Loucy (cell line): ENCODE results near the gene LDHB.

Experiments
- CTCF ChIP-seq: fragments of 200-600 bp; sonication (generic); conservative IDR thresholded peaks from 2 replicates; pipeline ENCODE4 v1.5.1; 2014; ENCODE audit warnings: mild to moderate bottlenecking, antibody characterized with exemption, low read length
- EZH2phosphoT487 ChIP-seq: fragments of 200-600 bp; IDR thresholded peaks from 2 replicates; pipeline ENCODE4 v1.6.1; 2018; ENCODE audit warnings: antibody characterized with exemption, mild to moderate bottlenecking, moderate library complexity, borderline replicate concordance

DNA sequence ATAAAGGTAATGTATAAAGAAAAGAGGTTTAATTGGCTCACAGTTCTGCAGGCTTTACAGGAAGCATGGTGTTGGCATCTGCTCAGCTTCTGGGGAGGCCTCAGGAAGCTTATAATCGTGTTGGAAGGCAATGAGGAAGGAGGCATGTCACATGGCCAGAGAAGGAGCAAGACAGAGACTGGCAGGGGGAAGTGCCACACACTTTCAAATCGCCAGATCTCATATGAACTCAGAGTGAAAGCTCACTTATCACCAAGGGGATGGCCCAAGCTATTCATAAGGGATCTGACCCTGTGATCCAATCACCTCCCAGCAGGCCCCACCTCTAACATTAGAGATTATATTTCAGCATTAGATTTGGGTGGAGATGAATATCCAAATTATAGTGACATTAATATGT, 26.3 kb downstream of the LDHB start:
- TF ChIP-seq CTCF (no peak), EZH2phosphoT487 (no peak)
